ENCODE measurements around the gene CAMTA2.

Gene CAMTA2

DNA sequence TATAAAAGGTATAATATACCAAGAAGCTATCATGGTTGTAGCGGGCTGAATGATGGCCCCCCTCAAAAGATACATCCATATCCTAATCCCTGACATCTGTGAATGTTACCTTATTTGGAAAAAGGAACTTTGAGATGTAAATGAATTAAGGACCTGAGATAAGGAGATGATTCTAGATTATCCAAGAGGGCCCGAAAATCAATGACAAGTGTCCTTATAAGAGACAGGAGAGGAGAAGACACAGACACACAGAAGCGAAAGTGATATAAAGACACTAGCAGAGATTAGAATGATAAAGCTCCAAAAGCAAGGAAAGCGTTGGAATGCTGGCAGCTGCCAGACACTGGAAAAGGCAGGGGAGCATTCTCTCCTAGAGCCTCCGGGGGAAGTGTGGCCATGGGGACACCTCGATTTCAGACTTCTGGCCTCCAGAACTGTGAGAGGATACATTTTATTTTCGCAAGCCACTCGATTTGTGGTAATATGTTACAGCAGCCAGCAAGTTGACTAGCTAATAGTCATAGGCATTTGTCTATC is 67.9 kb downstream of the CAMTA2 start:
- Histone ChIP-seq H3K4me1 (ENCODE audit: control insufficient read depth in 1 of 2, insufficient read depth in 2 of 2, low read length in 2 of 2) (no peaks in the 10 kb centered on the region), H3K27me3 (ENCODE audit: control insufficient read depth in 1 of 2, insufficient read depth in 2 of 2, low read length in 2 of 2) (no peaks in the 10 kb centered on the region), H3K27ac (ENCODE audit: low read depth, low read length) (no peak overlapping the region), H3K9me3 (ENCODE audit: control insufficient read depth in 1 of 2, low read length in 2 of 2) (no peaks in the 10 kb centered on the region), H3K9ac (ENCODE audit: low read depth in 1 of 2, low read length in 2 of 2) (no peak overlapping the region), H3K36me3 (ENCODE audit: control insufficient read depth in 1 of 2, insufficient read depth in 2 of 2, low read length in 2 of 2) (no peaks in the 10 kb centered on the region), H3K4me3 (ENCODE audit: low read depth in 1 of 2, low read length in 2 of 2) (no peak overlapping the region)

Measured in duodenal mucosa (tissue), 2 donors.